ENCODE data around the gene KISS1.

KISS1 gene

DNA sequence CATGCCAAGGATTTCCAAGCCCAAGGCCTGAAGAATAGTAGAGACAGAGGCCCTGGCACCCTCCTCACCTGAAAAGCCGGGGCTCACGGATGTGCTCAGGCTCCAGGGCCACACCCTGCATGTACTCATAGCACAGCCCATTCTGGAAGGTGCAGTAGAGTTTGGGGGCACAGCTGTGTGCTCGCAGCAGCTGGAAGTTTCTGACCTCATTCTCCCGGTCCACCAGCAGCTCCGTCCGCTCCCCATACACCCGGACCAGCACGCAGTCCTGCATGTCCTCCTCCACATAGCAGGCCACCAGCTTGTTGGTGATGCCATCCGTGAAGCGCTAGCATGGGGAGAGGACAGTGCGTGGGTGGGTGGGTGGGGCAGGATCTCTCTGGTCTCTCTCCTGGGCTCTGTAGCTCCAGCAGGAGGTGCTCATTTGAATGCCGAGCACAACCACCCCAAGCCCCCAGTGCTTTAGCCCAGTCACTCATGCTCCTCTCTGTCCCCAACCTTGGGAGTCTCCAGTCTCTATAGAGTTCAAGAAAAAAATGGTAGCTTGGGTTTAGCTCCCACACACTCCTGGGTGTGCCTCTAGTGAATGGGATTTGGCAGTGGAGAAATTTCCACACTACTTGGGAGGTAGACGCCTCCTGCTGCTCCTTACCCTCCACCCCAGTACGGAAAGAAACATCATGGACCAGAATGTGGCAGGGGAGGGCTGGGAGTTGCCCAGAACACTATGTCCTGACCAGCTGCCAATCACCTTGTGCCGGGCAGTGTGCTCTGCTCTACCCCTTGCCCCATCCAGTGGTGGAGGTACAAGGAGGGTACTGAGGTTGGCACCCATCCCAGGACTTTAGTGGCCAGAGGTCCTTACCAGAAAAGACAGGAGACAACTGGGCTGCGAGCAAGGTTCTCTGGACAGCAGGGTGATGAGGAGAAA, 46.4 kb downstream of the KISS1 start:
- no peaks in the 10 kb centered on the region for H3K36me3 ChIP-seq (ENCODE audit: control insufficient read depth, insufficient read depth, low read length)
- H3K4me1 ChIP-seq (ENCODE audit: control insufficient read depth, insufficient read depth, low read length): peaks cover 22% of the 10 kb centered on the region
- H3K4me3 ChIP-seq (ENCODE audit: insufficient read depth, low read depth, low read length): no peak overlapping the region
- 86 to 91% methylated on average over 16 of the region's 16 CpGs for WGBS, 2 experiments
- H3K27me3 ChIP-seq (ENCODE audit: control insufficient read depth, insufficient read depth, low read length, poor library complexity, severe bottlenecking): peaks cover 37% of the 10 kb centered on the region
- no peak overlapping the region for H3K27ac ChIP-seq (ENCODE audit: insufficient read depth, low read depth, low read length, poor library complexity, severe bottlenecking)
- H3K9me3 ChIP-seq (ENCODE audit: control insufficient read depth, low read length): no peaks in the 10 kb centered on the region

DNA sequence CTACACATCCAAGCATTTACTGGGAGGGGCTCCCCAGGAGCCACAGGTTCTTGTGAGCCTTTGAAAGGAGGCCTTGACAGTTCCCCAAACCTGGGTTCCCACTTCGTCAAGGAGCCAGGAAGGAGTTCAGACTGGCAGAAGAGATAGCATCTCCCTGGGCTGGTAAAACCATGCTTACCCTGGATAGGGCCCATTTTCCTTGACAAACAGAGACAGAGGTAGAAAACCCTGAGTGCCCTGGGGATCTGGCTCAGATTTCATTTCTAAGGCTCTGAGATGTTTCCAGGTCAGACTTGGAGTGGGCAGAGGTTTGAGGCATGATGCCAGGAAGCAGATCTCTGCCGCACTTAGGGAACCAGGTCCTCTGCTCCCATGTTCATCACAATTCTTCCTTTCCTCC, 47.2 kb downstream of the KISS1 start:
- Histone ChIP-seq H3K4me1 (ENCODE audit: control insufficient read depth, insufficient read depth, low read length) (peaks cover 22% of the 10 kb centered on the region), H3K4me3 (ENCODE audit: insufficient read depth, low read depth, low read length) (no peak overlapping the region), H3K9me3 (ENCODE audit: control insufficient read depth, low read length) (no peaks in the 10 kb centered on the region), H3K27ac (ENCODE audit: insufficient read depth, low read depth, low read length, poor library complexity, severe bottlenecking) (no peak overlapping the region), H3K36me3 (ENCODE audit: control insufficient read depth, insufficient read depth, low read length) (no peaks in the 10 kb centered on the region), H3K27me3 (ENCODE audit: control insufficient read depth, insufficient read depth, low read length, poor library complexity, severe bottlenecking) (peaks cover 37% of the 10 kb centered on the region)
- 87 to 89% methylated on average over 2 of the region's 2 CpGs for WGBS, 2 experiments

DNA sequence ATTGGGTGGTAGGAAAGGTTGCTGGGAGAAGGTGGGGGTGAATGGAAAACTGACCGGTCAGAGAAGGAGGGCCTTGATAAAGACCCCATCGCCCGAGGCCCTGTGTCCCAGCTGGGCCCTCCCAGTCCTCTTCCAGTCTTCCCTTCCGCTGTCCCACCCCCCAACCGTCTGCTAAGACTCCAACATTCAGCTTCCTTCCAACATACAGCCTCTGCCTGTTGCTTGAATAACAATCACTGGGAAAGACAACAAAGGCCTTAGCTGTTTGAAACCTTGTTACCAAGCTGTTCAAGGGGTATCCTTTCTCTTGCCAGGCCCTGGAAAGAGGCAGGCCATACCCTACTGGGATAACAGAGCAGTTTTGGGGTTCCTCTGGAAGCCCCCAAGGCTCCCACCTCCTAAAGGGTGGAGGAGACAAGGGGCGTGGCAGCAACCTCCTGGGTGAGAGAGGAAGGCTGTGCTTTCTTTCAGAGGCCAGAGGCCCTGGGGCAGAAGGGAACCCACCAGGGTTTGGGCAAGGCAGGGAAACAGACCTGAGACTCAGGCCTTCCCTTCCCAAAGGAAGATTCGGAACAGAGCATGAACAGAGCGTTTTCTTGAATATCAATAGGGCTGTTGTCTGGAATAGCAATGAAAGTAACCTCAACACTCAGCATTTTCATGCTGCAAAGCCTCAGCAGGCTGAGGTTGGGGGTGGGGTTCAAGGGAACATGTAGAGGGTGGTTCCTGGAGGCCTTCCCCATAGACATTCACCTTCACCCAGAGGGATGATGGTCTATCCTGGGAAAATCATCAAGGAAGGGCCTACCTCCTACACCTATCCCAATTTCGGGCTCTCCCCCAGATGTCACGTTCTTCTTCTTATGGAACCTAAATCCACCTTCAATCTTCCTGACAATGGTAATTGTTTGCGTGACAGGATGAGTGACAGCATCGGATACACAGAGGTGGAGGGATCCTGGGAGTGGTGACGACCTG, 48.6 kb downstream of the KISS1 start:
- peaks cover 31% of the 10 kb centered on the region for H3K27me3 ChIP-seq (ENCODE audit: control insufficient read depth, insufficient read depth, low read length, poor library complexity, severe bottlenecking)
- 42 to 43% methylated on average over 13 of the region's 13 CpGs for WGBS, 2 experiments
- H3K9me3 ChIP-seq (ENCODE audit: control insufficient read depth, low read length): no peaks in the 10 kb centered on the region
- peak overlapping the region; percentile 38 for H3K27ac ChIP-seq (ENCODE audit: insufficient read depth, low read depth, low read length, poor library complexity, severe bottlenecking)
- H3K4me3 ChIP-seq (ENCODE audit: insufficient read depth, low read depth, low read length): no peak overlapping the region
- H3K4me1 ChIP-seq (ENCODE audit: control insufficient read depth, insufficient read depth, low read length): peaks cover 22% of the 10 kb centered on the region
- H3K36me3 ChIP-seq (ENCODE audit: control insufficient read depth, insufficient read depth, low read length): no peaks in the 10 kb centered on the region

DNA sequence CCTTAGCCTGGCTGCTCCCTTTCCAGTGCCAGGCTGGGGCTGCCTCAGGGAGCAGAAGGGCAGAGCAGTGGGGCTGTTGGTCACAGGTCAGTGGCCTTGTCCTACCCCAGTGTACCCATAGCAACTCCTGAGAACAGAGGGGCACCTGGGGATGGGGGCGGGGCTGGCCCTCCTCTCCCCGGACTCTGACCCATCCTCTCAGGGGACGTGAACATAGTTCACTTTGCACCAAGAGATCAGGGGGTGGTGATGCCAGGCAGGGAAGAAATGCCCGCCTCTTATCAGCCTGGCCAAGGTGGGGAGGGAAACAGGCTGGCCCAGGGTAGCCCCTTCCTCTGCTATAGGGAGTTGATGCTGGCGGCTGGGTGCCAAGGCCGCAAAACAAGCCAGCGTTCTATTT, 49.3 kb downstream of the KISS1 start:
- no peak overlapping the region for H3K27ac ChIP-seq (ENCODE audit: insufficient read depth, low read depth, low read length, poor library complexity, severe bottlenecking)
- H3K36me3 ChIP-seq (ENCODE audit: control insufficient read depth, insufficient read depth, low read length): no peaks in the 10 kb centered on the region
- H3K4me1 ChIP-seq (ENCODE audit: control insufficient read depth, insufficient read depth, low read length): peaks cover 22% of the 10 kb centered on the region
- no peaks in the 10 kb centered on the region for H3K9me3 ChIP-seq (ENCODE audit: control insufficient read depth, low read length)
- H3K4me3 ChIP-seq (ENCODE audit: insufficient read depth, low read depth, low read length): no peak overlapping the region
- WGBS, 2 experiments: 79 to 81% methylated on average over 7 of the region's 7 CpGs
- H3K27me3 ChIP-seq (ENCODE audit: control insufficient read depth, insufficient read depth, low read length, poor library complexity, severe bottlenecking): peaks cover 24% of the 10 kb centered on the region

DNA sequence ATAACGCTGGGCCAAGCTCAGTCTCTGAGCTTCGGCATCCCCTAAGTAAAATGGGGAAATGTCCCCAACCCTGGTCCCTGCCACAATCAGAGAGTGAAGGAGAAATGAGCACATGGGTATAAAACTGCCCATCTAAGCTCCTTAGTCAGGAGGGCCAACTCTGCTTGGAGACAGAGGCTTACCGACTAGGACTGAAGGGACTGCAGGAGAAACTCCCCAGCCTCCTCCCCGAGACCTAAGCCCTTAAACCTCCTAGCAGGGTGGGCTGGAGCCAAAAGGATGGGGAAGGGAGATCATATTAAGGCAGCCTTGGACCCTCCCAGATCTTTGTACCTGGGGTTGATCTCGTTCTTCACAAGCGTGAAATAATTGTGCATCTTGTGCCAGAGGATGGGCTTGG, 50.0 kb downstream of the KISS1 start:
- Histone ChIP-seq H3K27me3 (ENCODE audit: control insufficient read depth, insufficient read depth, low read length, poor library complexity, severe bottlenecking) (peaks cover 18% of the 10 kb centered on the region), H3K4me3 (ENCODE audit: insufficient read depth, low read depth, low read length) (no peak overlapping the region), H3K4me1 (ENCODE audit: control insufficient read depth, insufficient read depth, low read length) (peaks cover 22% of the 10 kb centered on the region), H3K9me3 (ENCODE audit: control insufficient read depth, low read length) (no peaks in the 10 kb centered on the region), H3K36me3 (ENCODE audit: control insufficient read depth, insufficient read depth, low read length) (no peaks in the 10 kb centered on the region), H3K27ac (ENCODE audit: insufficient read depth, low read depth, low read length, poor library complexity, severe bottlenecking) (no peak overlapping the region)
- WGBS, 2 experiments: 88 to 94% methylated on average over 6 of the region's 6 CpGs

DNA sequence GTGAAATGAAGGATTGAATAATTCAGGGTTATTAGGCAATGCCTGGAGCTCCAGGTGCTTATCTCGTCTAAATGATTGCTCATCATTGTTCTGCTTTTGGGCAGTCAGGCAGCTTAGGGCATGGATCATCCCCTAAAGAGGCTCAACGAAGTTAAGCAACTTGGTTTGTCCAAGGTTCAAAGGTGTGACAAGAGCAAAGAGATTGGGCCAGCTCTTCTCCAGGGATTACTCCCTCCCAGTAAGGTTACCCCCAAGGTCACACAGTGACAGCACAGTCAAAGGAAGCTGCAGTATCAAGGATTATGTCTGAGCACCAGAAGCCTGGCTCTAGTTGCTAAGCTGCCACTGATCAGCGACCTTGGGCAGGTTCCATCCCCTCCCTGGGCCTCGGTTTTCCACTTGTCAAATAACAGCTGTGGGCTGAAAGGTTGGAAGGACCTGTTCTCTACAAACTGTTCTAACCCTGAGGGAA, 51.2 kb downstream of the KISS1 start:
- H3K27ac ChIP-seq (ENCODE audit: insufficient read depth, low read depth, low read length, poor library complexity, severe bottlenecking): no peak overlapping the region
- no peaks in the 10 kb centered on the region for H3K9me3 ChIP-seq (ENCODE audit: control insufficient read depth, low read length)
- WGBS, 2 experiments: 92 to 94% methylated on average over 4 of the region's 4 CpGs
- peaks cover 15% of the 10 kb centered on the region for H3K4me1 ChIP-seq (ENCODE audit: control insufficient read depth, insufficient read depth, low read length)
- no peak overlapping the region for H3K4me3 ChIP-seq (ENCODE audit: insufficient read depth, low read depth, low read length)
- H3K36me3 ChIP-seq (ENCODE audit: control insufficient read depth, insufficient read depth, low read length): no peaks in the 10 kb centered on the region
- H3K27me3 ChIP-seq (ENCODE audit: control insufficient read depth, insufficient read depth, low read length, poor library complexity, severe bottlenecking): peaks cover 6% of the 10 kb centered on the region

DNA sequence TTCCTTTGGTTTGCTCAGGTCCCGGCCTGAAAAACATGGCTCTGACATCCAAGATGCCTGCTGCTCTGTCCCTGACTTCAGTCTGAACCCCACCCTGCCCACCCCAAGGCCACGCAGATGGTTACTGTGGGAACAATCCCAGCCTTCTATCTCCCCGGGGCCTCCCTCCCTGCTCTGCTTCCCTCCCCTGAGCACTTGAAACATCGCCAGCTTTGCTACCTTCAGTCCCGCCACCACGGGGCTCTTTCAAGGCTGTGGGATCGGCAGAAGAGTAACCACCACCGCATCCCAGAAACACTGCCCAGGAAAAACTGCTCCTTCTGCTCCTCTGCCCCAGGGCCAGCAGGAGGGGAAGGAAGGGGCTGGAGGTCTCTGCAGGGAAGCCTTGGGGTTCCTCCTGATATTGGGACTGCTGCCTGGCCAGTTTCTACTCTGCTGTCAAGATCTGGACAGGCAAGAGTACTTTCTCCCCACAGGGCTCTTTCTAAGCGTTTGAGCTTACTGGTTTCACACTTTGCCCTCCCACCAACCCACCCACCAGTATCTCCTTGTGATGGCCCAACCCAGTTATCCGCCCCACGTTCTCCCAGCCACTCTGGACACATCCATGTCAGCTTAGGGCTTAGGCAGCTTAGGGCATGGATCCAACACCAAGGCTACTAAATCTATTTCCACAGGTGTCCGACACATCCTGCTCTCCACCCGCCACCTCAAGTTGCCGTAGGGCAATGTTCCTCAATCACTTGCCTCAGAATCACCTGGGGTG, 52.8 kb downstream of the KISS1 start:
- no peaks in the 10 kb centered on the region for H3K36me3 ChIP-seq (ENCODE audit: control insufficient read depth, insufficient read depth, low read length)
- 88 to 90% methylated on average over 14 of the region's 14 CpGs for WGBS, 2 experiments
- no peak overlapping the region for H3K4me3 ChIP-seq (ENCODE audit: insufficient read depth, low read depth, low read length)
- H3K9me3 ChIP-seq (ENCODE audit: control insufficient read depth, low read length): no peaks in the 10 kb centered on the region
- H3K4me1 ChIP-seq (ENCODE audit: control insufficient read depth, insufficient read depth, low read length): peaks cover 15% of the 10 kb centered on the region
- peaks cover 4% of the 10 kb centered on the region for H3K27me3 ChIP-seq (ENCODE audit: control insufficient read depth, insufficient read depth, low read length, poor library complexity, severe bottlenecking)
- no peak overlapping the region for H3K27ac ChIP-seq (ENCODE audit: insufficient read depth, low read depth, low read length, poor library complexity, severe bottlenecking)

DNA sequence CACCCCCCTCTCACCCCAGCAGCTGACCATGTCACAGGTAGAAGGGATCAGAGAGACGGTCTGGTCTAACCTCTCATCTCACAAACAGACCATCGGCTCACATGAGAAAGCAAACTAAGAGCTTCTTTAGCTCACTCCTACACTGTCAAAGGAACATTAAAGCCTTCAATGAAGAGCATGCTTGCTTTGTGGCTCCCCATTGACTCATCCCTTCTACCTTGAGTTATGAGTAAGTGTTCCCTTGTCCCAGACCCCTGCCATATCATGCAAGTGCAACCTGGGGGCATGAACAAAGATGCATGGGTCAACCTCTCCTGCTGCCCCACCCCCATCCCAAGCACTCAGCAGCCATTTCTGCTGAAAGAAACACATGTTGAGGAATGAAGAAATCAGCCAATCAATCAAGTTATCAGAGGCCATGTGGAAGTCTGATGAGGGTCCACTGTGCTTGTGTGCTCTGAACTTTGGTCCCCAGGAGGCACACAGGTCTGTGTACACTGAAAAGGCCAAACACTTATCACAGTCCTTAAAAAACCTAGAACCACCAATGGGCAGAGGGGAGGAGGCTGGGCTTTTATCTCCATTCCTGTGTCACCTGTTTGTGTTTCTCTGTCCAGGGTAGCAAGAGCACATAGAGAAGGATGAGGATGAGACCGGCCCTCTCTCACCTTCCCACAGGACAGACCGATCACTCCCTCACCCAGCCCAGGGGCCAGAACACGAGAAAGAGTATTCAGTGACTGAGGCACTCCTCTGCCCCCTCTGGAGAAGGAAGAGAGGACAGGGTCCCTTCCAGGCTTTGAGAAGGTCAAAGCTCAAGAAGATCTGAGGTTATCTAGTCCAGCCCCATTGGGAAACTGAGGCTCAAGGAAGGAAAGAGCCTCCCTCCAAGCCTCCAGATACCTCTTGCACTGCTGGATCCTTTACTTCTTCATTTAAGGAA, 54.0 kb downstream of the KISS1 start:
- Histone ChIP-seq H3K27me3 (ENCODE audit: control insufficient read depth, insufficient read depth, low read length, poor library complexity, severe bottlenecking) (peaks cover 4% of the 10 kb centered on the region), H3K4me1 (ENCODE audit: control insufficient read depth, insufficient read depth, low read length) (peaks cover 7% of the 10 kb centered on the region), H3K36me3 (ENCODE audit: control insufficient read depth, insufficient read depth, low read length) (no peaks in the 10 kb centered on the region), H3K27ac (ENCODE audit: insufficient read depth, low read depth, low read length, poor library complexity, severe bottlenecking) (no peak overlapping the region), H3K9me3 (ENCODE audit: control insufficient read depth, low read length) (no peaks in the 10 kb centered on the region), H3K4me3 (ENCODE audit: insufficient read depth, low read depth, low read length) (no peak overlapping the region)
- WGBS, 2 experiments: 78 to 87% methylated on average over 5 of the region's 5 CpGs

DNA sequence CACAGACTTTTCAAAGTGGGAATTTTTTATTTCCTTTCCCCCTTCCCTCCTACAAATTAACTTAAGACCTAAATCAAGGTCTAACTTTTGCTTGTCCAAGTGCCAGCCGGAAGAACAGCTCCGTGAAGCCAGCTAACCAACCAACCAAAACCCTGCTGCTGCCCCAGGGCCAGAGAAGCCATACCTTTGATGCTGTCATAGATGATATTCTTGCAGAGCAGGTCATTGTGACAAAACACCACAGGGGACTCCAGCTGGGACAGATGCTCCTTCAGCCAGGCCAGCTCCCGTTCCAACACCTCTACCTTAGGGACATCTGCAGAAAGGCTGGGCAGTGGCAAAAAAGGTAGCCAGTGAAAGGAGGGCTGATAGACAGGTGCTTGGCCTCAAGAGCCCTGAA, 55.2 kb downstream of the KISS1 start:
- 90 to 92% methylated on average over 3 of the region's 3 CpGs for WGBS, 2 experiments
- Histone ChIP-seq H3K9me3 (ENCODE audit: control insufficient read depth, low read length) (no peaks in the 10 kb centered on the region), H3K4me3 (ENCODE audit: insufficient read depth, low read depth, low read length) (no peak overlapping the region), H3K27me3 (ENCODE audit: control insufficient read depth, insufficient read depth, low read length, poor library complexity, severe bottlenecking) (no peaks in the 10 kb centered on the region), H3K36me3 (ENCODE audit: control insufficient read depth, insufficient read depth, low read length) (no peaks in the 10 kb centered on the region), H3K4me1 (ENCODE audit: control insufficient read depth, insufficient read depth, low read length) (no peaks in the 10 kb centered on the region), H3K27ac (ENCODE audit: insufficient read depth, low read depth, low read length, poor library complexity, severe bottlenecking) (no peak overlapping the region)

Measured in ectodermal cell (in vitro differentiated cells).